TTC549 (cell line): ENCODE results near the gene TBATA.

ENCODE experiments used
- FAIRE-seq: peaks from 2 replicates; lab custom pipeline; 2012; peaks lifted over from hg19 to GRCh38; lab: Jason Lieb, UNC

TBATA gene

GRCh38 chr10:70785190-70785589, at the start of gene TBATA:
Gene TBATA (minus strand): TSS chr10:70785377. CDS start chr10:70783379, 1,998 bp downstream.
- FAIRE-seq: no peak

- no peak for FAIRE-seq
These were observed 49.4 kb upstream of the TBATA start for GRCh38 chr10:70834441-70835151.

GRCh38 chr10:70834021-70834420, 48.8 kb upstream of the TBATA start:
- FAIRE-seq: no peak

- no peak for FAIRE-seq
These were observed 48.4 kb upstream of the TBATA start for GRCh38 chr10:70833601-70834000.

- FAIRE-seq: no peak
These were observed 47.8 kb upstream of the TBATA start for GRCh38 chr10:70832852-70833528.

- no peak for FAIRE-seq
These were observed 47.0 kb upstream of the TBATA start for GRCh38 chr10:70832221-70832620.

GRCh38 chr10:70830164-70830563, 45.0 kb upstream of the TBATA start:
- no peak for FAIRE-seq

GRCh38 chr10:70829543-70829942, 44.4 kb upstream of the TBATA start:
- FAIRE-seq: no peak

- FAIRE-seq: no peak
These were observed 43.7 kb upstream of the TBATA start for GRCh38 chr10:70828923-70829322.

GRCh38 chr10:70827086-70827757, 42.0 kb upstream of the TBATA start:
- no peak for FAIRE-seq

GRCh38 chr10:70822076-70822820, 37.1 kb upstream of the TBATA start:
- FAIRE-seq: no peak

- no peak for FAIRE-seq
These were observed 36.0 kb upstream of the TBATA start for GRCh38 chr10:70820976-70821750.

- FAIRE-seq: no peak
These were observed 31.2 kb upstream of the TBATA start for GRCh38 chr10:70816220-70816894.

GRCh38 chr10:70815504-70816219, 30.5 kb upstream of the TBATA start, which contains the start of gene SGPL1:
Gene SGPL1 (plus strand): TSS chr10:70815948. CDS start chr10:70816854, 906 bp downstream.
- no peak for FAIRE-seq

GRCh38 chr10:70814126-70814525, 28.9 kb upstream of the TBATA start:
- FAIRE-seq: no peak

- no peak for FAIRE-seq
These were observed 27.6 kb upstream of the TBATA start for GRCh38 chr10:70812814-70813213.

- FAIRE-seq: no peak
These were observed 26.7 kb upstream of the TBATA start for GRCh38 chr10:70811881-70812280.

GRCh38 chr10:70810967-70811366, 25.8 kb upstream of the TBATA start:
- no peak for FAIRE-seq

- FAIRE-seq: no peak
These were observed 24.5 kb upstream of the TBATA start for GRCh38 chr10:70809726-70810125.

GRCh38 chr10:70809011-70809611, 23.9 kb upstream of the TBATA start:
- FAIRE-seq: no peak
